ENCODE measurements around the gene GRAMD1B.

- no peak for TF ChIP-seq CTCF (IDR thresholded peaks at IDR 0.05 in 4 of 5, conservative IDR thresholded peaks at IDR 0.05 in 1 of 5)
- TF ChIP-seq POLR2A (IDR thresholded peaks at IDR 0.05), result no peak
These were observed 129.9 kb downstream of the GRAMD1B start for GRCh38 chr11:123560006-123560405.

Measured in gastrocnemius medialis (tissue), 4 donors.